Non-pigmented ciliary epithelial cell (primary cell): ENCODE measurements around the gene SMIM9.

ENCODE experiments used
- DNase-seq: peaks from one replicate; pipeline ENCODE4 v3.0.0-alpha.2; 2010; ENCODE audit warnings: low read depth

The SMIM9 gene

GRCh38 chrX:154815274-154815818 lies 19.1 kb downstream of the SMIM9 start:
- no peak for DNase-seq

GRCh38 chrX:154813801-154814200 lies 20.7 kb downstream of the SMIM9 start:
- DNase-seq = no peak

- DNase-seq = no peak
Observed at GRCh38 chrX:154812341-154813101, 21.9 kb downstream of the SMIM9 start.

GRCh38 chrX:154809939-154810665 lies 24.4 kb downstream of the SMIM9 start:
- no peak for DNase-seq

- no peak for DNase-seq
Observed at GRCh38 chrX:154806837-154807501, 27.5 kb downstream of the SMIM9 start.

- DNase-seq = no peak
Observed at GRCh38 chrX:154805696-154806091, 28.8 kb downstream of the SMIM9 start.

GRCh38 chrX:154804957-154805695 lies 29.3 kb downstream of the SMIM9 start, which contains the start of gene MPP1:
MPP1 (minus strand) TSS chrX:154805485; CDS start chrX:154805373, 112 bp downstream.
- DNase-seq = no peak

- no peak for DNase-seq
Observed at GRCh38 chrX:154804261-154804956, 30.1 kb downstream of the SMIM9 start.

- no peak for DNase-seq
Observed at GRCh38 chrX:154802947-154803346, 31.5 kb downstream of the SMIM9 start.

GRCh38 chrX:154800478-154801210 lies 33.8 kb downstream of the SMIM9 start:
- DNase-seq = no peak

GRCh38 chrX:154799556-154800348 lies 34.7 kb downstream of the SMIM9 start:
- DNase-seq = no peak

- no peak for DNase-seq
Observed at GRCh38 chrX:154797006-154797405, 37.5 kb downstream of the SMIM9 start.

- DNase-seq = no peak
Observed at GRCh38 chrX:154795016-154795415, 39.4 kb downstream of the SMIM9 start.

- DNase-seq = no peak
Observed at GRCh38 chrX:154793084-154793795, 41.2 kb downstream of the SMIM9 start.

GRCh38 chrX:154791939-154792338 lies 42.5 kb downstream of the SMIM9 start:
- DNase-seq = no peak

GRCh38 chrX:154791467-154791866 lies 43.0 kb downstream of the SMIM9 start:
- DNase-seq = no peak

GRCh38 chrX:154785716-154786115 lies 48.7 kb downstream of the SMIM9 start:
- no peak for DNase-seq

- no peak for DNase-seq
Observed at GRCh38 chrX:154784149-154784995, 50.1 kb downstream of the SMIM9 start.
